IPS-18a (cell line): ENCODE measurements around the gene GOLGB1.
A peak's percentile ranks its signal among the peaks of the same experiment; 100 is the strongest.
"Not testable (repeated sequence)": the region's sequence is repeated elsewhere in the genome, so short reads cannot be mapped to it uniquely, and the experiment has no call there.

Experiments used
- H3K27ac ChIP-seq: one replicate; pipeline ENCODE4 v1.5.1; 2013; ENCODE audit warnings: low read length
- H3K27me3 ChIP-seq: one replicate; pipeline ENCODE4 v1.6.1; 2013; ENCODE audit warnings: mild to moderate bottlenecking, low read length; ENCODE audit not compliant: control insufficient read depth, insufficient read depth
- H3K36me3 ChIP-seq: one replicate; pipeline ENCODE4 v1.6.1; 2013; ENCODE audit warnings: low read depth, low read length; ENCODE audit not compliant: control insufficient read depth
- H3K4me1 ChIP-seq: one replicate; pipeline ENCODE4 v1.6.1; 2013; ENCODE audit warnings: low read depth, low read length; ENCODE audit not compliant: control insufficient read depth
- H3K4me3 ChIP-seq: one replicate; pipeline ENCODE4 v1.5.1; 2013; ENCODE audit warnings: low read length
- H3K9ac ChIP-seq: one replicate; pipeline ENCODE4 v1.6.1; 2013; ENCODE audit warnings: mild to moderate bottlenecking, low read length, moderate library complexity
- H3K9me3 ChIP-seq: one replicate; pipeline ENCODE4 v1.6.1; 2013; ENCODE audit warnings: low read depth, low read length; ENCODE audit not compliant: control insufficient read depth

The GOLGB1 gene

GRCh38 chr3:121749276-121750086, at the start of gene GOLGB1:
GOLGB1 (minus strand) TSS chr3:121749741; CDS start chr3:121730971, 18,770 bp downstream.
- no peaks in the 10 kb centered on the region for H3K27me3 ChIP-seq
- H3K9me3 ChIP-seq, result no peaks in the 10 kb centered on the region
- peak within 1 kb of the TSS; percentile 89 for H3K9ac ChIP-seq
- peak within 1 kb of the TSS; percentile 67 for H3K27ac ChIP-seq
- H3K4me1 ChIP-seq, result peaks cover 3% of the 10 kb centered on the region
- H3K4me3 ChIP-seq, result peak within 1 kb of the TSS; percentile 84
- H3K36me3 ChIP-seq, result no peaks in the 10 kb centered on the region

- H3K36me3 ChIP-seq, result peaks cover 18% of the 10 kb centered on the region
- no peaks in the 10 kb centered on the region for H3K4me1 ChIP-seq
- H3K9me3 ChIP-seq, result no peaks in the 10 kb centered on the region
- no peak overlapping the region for H3K4me3 ChIP-seq
- H3K27ac ChIP-seq, result no peak overlapping the region
- no peak overlapping the region for H3K9ac ChIP-seq
- no peaks in the 10 kb centered on the region for H3K27me3 ChIP-seq
Measured at GRCh38 chr3:121796970-121797369, 47.4 kb upstream of the GOLGB1 start.

GRCh38 chr3:121794264-121794983, 44.9 kb upstream of the GOLGB1 start:
- Histone ChIP-seq H3K4me1 (no peaks in the 10 kb centered on the region), H3K9ac (no peak overlapping the region), H3K36me3 (peaks cover 22% of the 10 kb centered on the region), H3K27me3 (no peaks in the 10 kb centered on the region), H3K9me3 (no peaks in the 10 kb centered on the region), H3K4me3 (no peak overlapping the region), H3K27ac (no peak overlapping the region)

GRCh38 chr3:121793078-121793477, 43.5 kb upstream of the GOLGB1 start:
- H3K9me3 ChIP-seq, result no peaks in the 10 kb centered on the region
- no peak overlapping the region for H3K9ac ChIP-seq
- no peak overlapping the region for H3K27ac ChIP-seq
- peaks cover 32% of the 10 kb centered on the region for H3K36me3 ChIP-seq
- no peaks in the 10 kb centered on the region for H3K27me3 ChIP-seq
- H3K4me3 ChIP-seq, result no peak overlapping the region
- no peaks in the 10 kb centered on the region for H3K4me1 ChIP-seq

GRCh38 chr3:121786485-121786884, 36.9 kb upstream of the GOLGB1 start:
- Histone ChIP-seq H3K9me3 (no peaks in the 10 kb centered on the region), H3K9ac (no peak overlapping the region), H3K36me3 (peaks cover 48% of the 10 kb centered on the region), H3K27ac (no peak overlapping the region), H3K27me3 (no peaks in the 10 kb centered on the region), H3K4me1 (no peaks in the 10 kb centered on the region), H3K4me3 (no peak overlapping the region)

GRCh38 chr3:121782784-121783183, 33.2 kb upstream of the GOLGB1 start:
- H3K27ac ChIP-seq, H3K9ac ChIP-seq, H3K4me1 ChIP-seq, H3K4me3 ChIP-seq, H3K9me3 ChIP-seq, H3K27me3 ChIP-seq: not testable (repeated sequence)
- peaks cover 50% of the 10 kb centered on the region for H3K36me3 ChIP-seq

GRCh38 chr3:121781611-121782010, 32.1 kb upstream of the GOLGB1 start:
- peaks cover 53% of the 10 kb centered on the region for H3K36me3 ChIP-seq
- H3K9me3 ChIP-seq, result no peaks in the 10 kb centered on the region
- no peak overlapping the region for H3K9ac ChIP-seq
- H3K27me3 ChIP-seq, result no peaks in the 10 kb centered on the region
- H3K4me3 ChIP-seq, result no peak overlapping the region
- no peak overlapping the region for H3K27ac ChIP-seq
- no peaks in the 10 kb centered on the region for H3K4me1 ChIP-seq

- not testable (repeated sequence) for H3K4me1 ChIP-seq, H3K27ac ChIP-seq, H3K4me3 ChIP-seq, H3K27me3 ChIP-seq, H3K9me3 ChIP-seq, H3K9ac ChIP-seq
- peaks cover 43% of the 10 kb centered on the region for H3K36me3 ChIP-seq
Measured at GRCh38 chr3:121775095-121775494, 25.6 kb upstream of the GOLGB1 start.

- H3K27ac ChIP-seq, result no peak overlapping the region
- no peak overlapping the region for H3K4me3 ChIP-seq
- peaks cover 24% of the 10 kb centered on the region for H3K36me3 ChIP-seq
- H3K4me1 ChIP-seq, result no peaks in the 10 kb centered on the region
- no peaks in the 10 kb centered on the region for H3K9me3 ChIP-seq
- no peaks in the 10 kb centered on the region for H3K27me3 ChIP-seq
- no peak overlapping the region for H3K9ac ChIP-seq
Measured at GRCh38 chr3:121769246-121769645, 19.7 kb upstream of the GOLGB1 start.

GRCh38 chr3:121768452-121768851, 18.9 kb upstream of the GOLGB1 start:
- no peak overlapping the region for H3K27ac ChIP-seq
- H3K36me3 ChIP-seq, result peaks cover 23% of the 10 kb centered on the region
- H3K9ac ChIP-seq, result no peak overlapping the region
- H3K9me3 ChIP-seq, result no peaks in the 10 kb centered on the region
- H3K4me1 ChIP-seq, result no peaks in the 10 kb centered on the region
- no peak overlapping the region for H3K4me3 ChIP-seq
- H3K27me3 ChIP-seq, result no peaks in the 10 kb centered on the region

- no peaks in the 10 kb centered on the region for H3K27me3 ChIP-seq
- H3K4me3 ChIP-seq, result no peak overlapping the region
- H3K36me3 ChIP-seq, result no peaks in the 10 kb centered on the region
- no peaks in the 10 kb centered on the region for H3K4me1 ChIP-seq
- H3K9ac ChIP-seq, result no peak overlapping the region
- H3K9me3 ChIP-seq, result no peaks in the 10 kb centered on the region
- no peak overlapping the region for H3K27ac ChIP-seq
Measured at GRCh38 chr3:121759541-121760202, 10.1 kb upstream of the GOLGB1 start.
